Measurements from ENCODE around the gene ZNF18.

Gene ZNF18

DNA sequence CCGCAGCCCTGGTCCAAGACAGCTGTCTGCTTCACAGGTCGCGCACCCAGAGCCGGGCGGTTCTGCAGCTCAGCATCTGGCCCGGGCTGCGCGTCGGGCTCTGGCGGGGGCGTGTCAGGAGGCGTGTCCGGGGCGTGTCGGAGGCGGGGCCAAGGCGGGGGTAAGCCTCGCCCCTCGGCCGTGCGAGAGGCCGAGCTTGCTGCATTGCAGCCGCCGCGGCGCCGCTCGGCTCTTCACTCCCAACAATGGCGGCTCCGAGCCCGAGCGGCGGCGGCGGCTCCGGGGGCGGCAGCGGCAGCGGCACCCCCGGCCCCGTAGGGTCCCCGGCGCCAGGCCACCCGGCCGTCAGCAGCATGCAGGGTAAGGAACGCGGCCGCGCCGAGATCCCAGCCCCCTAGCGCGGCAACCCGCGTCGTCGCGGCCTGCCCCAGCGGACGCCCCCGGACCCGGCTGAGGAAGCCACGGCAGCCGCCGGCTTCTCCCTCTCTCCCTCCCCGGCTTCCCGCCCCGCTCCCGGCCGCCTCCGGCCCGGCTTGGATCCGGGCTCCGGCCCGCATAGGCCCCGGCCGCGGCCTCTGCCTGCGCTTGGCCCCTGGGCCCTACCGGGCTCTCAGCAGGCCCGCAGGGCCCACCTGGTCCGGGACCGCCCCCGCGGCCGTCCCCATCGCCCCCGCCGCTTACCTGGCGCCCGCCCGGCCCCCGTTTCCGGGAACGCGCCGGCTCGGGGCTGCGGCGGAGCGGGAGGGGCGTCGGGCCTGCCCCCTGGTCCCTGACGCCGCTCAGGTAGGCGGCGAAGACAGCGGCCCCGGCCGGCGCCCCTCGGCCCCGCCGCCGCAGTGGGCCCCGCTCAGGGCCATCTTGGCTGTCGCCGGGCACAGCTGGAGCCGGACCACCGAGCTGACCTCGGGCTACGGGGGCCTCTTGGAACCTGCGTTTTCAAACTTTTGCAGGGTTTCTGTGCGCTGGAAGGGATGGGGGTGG is 23.7 kb upstream of the ZNF18 start, which contains the start of gene MAP2K4:
Gene MAP2K4, plus strand, starts transcription at position 236 of the 981 bp plus-strand sequence. Its CDS starts 10 bp downstream, at position 246.
- H3K27ac ChIP-seq, result peak within 1 kb of the TSS; percentile 65
- TF ChIP-seq, protein P1, sequence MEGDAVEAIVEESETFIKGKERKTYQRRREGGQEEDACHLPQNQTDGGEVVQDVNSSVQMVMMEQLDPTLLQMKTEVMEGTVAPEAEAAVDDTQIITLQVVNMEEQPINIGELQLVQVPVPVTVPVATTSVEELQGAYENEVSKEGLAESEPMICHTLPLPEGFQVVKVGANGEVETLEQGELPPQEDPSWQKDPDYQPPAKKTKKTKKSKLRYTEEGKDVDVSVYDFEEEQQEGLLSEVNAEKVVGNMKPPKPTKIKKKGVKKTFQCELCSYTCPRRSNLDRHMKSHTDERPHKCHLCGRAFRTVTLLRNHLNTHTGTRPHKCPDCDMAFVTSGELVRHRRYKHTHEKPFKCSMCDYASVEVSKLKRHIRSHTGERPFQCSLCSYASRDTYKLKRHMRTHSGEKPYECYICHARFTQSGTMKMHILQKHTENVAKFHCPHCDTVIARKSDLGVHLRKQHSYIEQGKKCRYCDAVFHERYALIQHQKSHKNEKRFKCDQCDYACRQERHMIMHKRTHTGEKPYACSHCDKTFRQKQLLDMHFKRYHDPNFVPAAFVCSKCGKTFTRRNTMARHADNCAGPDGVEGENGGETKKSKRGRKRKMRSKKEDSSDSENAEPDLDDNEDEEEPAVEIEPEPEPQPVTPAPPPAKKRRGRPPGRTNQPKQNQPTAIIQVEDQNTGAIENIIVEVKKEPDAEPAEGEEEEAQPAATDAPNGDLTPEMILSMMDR (IDR thresholded peaks at IDR 0.05), result no peak
- TF ChIP-seq ZFX (IDR thresholded peaks at IDR 0.05; ENCODE audit: borderline replicate concordance), result no peak

DNA sequence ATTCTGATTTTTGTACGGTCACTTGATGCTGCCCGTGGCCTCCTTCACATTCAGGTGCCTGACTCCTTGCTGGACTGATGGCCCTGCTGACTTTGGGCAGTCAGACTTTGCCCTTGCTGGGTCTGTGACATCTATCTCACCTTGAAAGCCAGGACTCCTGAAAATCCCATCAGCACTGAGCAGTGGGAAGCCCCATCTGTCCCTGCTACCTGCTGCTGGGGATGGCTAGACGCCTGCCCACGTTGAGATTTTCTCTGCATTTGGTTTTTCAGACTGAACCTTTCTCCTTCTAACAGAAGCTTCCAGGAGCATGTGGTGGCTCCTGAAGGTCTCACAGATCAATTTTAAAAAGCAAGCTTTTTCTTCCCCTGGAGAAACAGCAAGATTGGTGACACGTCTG is 10.2 kb upstream of the ZNF18 start:
- TF ChIP-seq, protein P1 (IDR thresholded peaks at IDR 0.05), result no peak
- no peak for TF ChIP-seq ZFX (IDR thresholded peaks at IDR 0.05; ENCODE audit: borderline replicate concordance)
- H3K27ac ChIP-seq, result no peak overlapping the region

DNA sequence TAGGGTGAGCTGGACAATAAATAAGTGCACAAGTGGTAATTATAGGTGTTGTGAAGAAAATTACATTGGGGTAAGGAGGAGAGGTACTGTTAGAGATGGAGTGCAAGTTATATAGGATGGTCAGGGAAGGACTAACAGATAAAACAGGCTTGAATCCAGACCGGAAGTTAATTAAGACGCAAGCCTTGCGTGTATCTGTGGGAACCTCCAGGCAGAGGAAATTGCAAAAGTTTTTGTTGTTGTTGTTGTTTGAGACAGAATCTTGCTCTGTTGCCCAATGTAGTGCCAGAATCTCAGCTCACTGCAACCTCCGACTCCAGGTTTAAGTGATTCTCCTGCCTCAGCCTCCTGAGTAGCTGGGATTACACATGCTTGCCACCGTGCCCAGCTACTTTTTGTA is 2.4 kb upstream of the ZNF18 start:
- no peak overlapping the region for H3K27ac ChIP-seq
- TF ChIP-seq, protein P1 (IDR thresholded peaks at IDR 0.05), result no peak
- no peak for TF ChIP-seq ZFX (IDR thresholded peaks at IDR 0.05; ENCODE audit: borderline replicate concordance)

DNA sequence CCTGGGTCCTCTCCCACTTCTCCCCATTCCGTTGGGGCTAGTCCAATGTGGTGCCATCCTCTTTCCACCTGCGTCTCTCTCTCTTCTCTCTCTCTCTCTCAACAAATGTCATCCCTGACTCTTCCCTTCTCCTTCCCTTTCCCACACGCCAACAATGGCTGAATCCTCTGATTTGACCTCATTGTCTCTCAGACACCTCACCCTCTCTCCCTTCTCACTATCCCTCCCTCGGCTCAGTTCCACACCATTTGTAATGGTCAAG is 628 bp upstream of the ZNF18 start:
- no peak for TF ChIP-seq ZFX (IDR thresholded peaks at IDR 0.05; ENCODE audit: borderline replicate concordance)
- TF ChIP-seq, protein P1 (IDR thresholded peaks at IDR 0.05), result no peak
- peak overlapping the region; percentile 78 for H3K27ac ChIP-seq

DNA sequence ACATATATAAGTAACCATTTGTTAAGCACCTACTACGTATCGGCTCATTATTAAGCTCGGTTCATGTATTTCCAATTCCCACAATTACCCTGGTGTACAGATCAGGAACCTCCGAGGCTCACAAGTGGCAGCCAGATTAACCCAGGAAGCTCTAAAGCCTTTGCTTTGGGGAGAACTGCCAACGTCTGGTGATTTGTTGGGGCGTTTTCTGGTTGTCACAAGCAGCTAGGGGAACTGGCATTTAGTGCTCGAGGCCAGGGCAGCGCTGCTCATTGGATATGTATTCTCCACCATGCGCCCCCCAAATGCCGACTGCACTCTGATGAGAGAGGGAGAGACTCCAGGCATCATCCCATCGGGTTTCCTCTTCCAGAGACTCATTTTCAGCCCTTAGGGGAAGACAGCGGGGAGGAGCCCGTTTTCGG is 541 bp downstream of the ZNF18 start:
- peak overlapping the region; percentile 78 for H3K27ac ChIP-seq
- TF ChIP-seq, protein P1 (IDR thresholded peaks at IDR 0.05), result no peak
- TF ChIP-seq ZFX (IDR thresholded peaks at IDR 0.05; ENCODE audit: borderline replicate concordance), result no peak

DNA sequence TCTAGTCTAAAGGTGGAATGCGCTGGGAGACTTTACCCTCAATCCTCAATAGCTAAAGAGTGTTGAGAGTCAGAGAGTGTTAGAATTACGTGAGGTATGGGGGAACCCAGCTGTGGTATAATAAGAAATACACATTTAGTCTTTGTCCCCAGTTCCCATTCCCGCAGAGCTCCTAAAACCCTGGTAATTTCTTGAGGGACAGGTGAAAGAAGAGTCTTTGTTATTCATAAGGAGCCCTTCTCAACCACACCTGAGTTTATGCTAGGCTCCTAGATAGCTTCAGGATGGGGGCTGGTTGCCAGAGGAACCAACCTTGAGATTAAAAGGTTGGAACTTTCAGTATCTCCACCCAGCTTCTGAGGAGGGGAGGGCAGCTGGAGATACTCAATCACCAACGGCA is 5.8 kb downstream of the ZNF18 start:
- no peak for TF ChIP-seq ZFX (IDR thresholded peaks at IDR 0.05; ENCODE audit: borderline replicate concordance)
- TF ChIP-seq, protein P1 (IDR thresholded peaks at IDR 0.05), result no peak
- H3K27ac ChIP-seq, result no peak overlapping the region

DNA sequence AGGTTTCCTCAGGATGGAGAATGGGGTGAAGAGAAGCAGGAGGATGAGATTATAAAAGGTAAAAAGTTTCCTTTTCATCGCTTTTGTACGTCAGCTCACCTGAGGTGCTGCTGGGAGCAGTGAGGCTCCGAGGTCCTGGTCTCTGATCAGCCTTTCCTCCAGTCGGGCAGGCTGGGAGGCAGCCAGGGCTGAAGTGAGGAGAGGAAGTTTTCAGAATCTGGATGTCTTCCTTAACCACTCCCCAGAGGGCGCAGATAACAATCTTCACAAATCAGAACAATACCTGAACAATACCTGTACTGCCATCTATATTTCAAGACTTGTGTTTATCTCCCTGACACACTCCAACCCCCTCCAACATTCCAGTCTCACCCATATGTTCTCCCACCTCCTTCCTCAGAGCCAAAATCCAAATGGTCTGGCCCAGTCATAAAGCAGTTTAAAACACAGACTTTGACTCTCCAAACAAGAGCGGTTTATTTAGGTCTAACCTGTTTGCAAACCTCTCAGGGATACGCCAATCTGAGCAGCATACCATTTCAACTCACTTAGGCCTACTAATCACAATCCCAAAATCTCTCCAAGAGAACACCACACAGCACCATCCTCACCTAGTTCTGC is 6.8 kb downstream of the ZNF18 start:
- no peak overlapping the region for H3K27ac ChIP-seq

More for the DNA sequence above, 6.8 kb downstream of the ZNF18 start:
- TF ChIP-seq ZFX (IDR thresholded peaks at IDR 0.05; ENCODE audit: borderline replicate concordance), result no peak
- TF ChIP-seq, protein P1 (IDR thresholded peaks at IDR 0.05), result no peak

Data from 22Rv1 (cell line).